Activated CD4-positive, alpha-beta T cell treated with anti-CD3 and anti-CD28 coated beads for 24 hours (primary cell): ENCODE measurements around the gene POMP.
A peak's percentile ranks its signal among the peaks of the same experiment; 100 is the strongest.
"Not testable (repeated sequence)": the region's sequence is repeated elsewhere in the genome, so short reads cannot be mapped to it uniquely, and the experiment has no call there.

Experiments used
- DNase-seq, 2 donors: peaks; one replicate each; pipeline ENCODE4 v3.0.0-alpha.2; 2020; ENCODE audit warnings: low read depth in 2 of 2

POMP gene

DNA sequence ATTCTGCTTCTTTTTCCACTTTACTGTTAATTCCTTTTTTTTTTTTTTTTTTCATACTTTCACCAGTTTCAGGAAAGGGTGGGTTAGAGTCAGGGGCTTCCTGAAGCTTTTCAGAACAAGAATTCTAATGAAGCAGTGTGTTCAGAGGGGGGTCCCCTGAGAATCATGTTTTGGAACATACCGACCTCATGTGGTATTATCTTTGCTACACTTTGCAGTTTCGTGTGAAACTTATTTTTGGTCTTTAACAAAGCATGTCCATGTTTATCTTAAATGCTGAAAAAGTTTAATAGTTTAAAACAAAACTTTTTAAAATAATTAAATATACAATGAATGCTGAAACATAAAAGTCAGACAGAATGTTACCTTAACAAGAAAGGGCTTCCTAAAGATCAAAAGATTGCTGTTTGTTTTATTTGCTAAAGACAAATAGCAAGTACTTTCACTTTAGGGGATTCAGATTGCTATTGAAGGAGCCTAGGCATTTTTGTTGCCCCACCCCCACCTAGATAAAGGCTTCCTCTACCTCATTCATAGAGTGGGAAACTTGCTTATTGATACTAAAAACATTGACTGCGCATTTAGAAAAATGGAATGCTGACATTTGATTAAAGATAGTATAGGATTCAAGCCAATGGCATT is 21.1 kb upstream of the POMP start:
- no peak for DNase-seq

DNA sequence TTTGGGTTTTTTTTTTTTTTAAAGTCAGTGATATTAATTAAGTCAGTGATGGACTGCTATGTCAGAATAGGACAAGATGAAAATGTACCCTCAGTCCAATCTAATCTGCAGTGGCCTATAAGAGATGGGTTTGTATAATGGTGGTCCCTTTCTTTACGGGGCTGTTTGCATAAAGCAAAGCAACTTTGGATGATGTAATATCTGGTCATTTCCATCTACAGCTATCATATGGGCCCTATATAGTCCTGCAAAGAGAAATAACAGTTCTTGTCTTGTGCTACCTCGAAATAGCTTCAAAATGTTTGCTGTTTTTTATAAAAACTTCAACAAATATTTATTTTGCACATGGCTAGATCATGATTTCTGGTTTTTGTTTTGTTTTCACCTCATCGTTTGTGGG is 20.2 kb upstream of the POMP start:
- DNase-seq, result no peak

DNA sequence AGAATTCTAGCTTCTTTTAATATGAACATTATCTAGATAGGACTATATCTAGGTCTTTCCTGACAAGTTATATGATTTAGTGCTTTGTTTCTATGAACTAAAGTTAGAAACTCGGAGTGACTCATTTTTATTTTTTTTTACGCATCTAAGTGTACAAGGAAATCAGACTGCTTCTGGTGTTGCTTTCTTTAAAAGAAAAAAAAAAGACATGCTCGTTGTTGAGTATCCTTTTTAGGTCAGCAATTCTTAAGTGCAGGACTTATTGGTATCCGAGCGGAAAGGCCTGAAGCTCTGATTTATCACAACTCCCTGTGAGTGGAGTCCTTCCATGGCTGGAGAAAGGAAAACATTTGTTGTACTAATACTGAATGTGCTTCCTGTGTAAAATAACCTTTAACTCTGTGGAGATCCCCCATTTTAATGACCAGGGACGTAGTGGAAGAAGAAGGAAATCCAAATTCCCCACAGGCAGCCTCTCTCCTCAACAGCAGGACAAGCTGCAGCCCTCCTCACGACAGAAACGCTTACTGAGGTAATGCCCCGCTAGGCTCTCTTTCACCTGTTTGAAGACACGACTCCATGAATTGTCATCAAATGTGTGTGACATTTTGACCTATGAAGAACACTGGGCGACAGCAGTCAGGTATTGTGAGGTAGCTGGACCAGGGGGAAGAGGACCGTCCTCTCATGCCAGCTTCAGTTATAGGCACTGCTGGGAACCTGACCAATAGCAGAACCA is 17.9 kb upstream of the POMP start:
- no peak for DNase-seq

DNA sequence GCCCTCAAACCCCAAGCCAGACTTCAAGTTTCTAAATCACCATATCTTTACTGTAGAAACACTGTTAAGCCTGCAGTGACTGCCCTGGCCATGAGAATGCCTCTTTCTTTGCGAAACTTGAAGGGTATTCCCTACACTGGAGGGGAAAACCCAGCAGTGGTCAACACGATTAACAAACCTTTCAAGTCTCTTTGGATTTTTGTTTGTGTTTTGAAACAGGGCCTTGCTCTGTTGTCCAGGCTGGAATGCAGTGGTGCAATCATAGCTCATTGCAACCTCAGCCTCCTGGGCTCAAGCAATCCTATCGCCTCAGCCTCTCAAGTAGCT is 17.4 kb upstream of the POMP start:
- no peak for DNase-seq

DNA sequence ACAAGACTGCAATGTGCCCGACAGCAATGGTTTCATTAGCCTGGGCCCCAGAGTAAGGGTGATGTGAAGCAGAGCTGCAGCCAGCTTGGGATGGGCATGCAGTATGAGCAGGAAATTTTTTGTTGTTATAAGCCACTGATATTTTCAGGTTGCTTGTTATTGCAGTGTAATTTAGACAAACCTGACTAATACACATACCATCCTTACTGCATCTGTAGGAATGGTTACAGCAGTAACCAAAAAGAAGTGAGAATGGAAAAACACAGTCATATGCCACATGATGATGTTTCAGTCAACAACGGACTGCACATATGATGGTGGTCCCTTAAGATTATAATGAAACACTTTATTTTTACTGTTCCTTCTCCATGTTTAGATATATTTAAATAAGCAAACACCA is 8.6 kb upstream of the POMP start:
- no peak for DNase-seq

DNA sequence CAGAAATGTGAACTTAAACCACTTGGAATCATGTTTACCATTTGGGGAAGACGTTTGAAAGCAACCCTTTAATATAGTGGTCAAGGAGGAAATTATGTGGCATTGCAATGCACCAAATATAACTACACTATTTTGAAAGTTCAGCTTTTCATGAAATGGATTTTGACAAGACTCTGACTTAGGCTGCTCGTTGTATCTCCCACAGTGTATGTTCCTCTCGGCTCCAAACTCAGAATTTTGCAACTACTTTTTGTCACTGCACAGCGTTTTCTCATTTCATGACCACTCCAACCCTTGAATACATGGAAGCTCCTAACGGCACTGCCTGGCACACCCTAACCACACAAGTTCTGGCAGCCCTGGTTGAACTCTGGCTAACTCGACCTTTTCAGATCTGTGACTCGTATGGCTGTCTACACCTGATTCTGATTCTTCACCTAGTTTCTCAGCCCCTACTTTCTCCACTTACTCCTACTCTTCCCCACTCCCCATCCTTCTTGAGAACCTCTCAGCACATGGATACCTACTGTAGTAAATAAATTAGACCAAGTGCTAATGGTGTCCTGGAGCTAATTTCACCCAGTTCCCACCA is 7.0 kb upstream of the POMP start:
- no peak for DNase-seq

DNA sequence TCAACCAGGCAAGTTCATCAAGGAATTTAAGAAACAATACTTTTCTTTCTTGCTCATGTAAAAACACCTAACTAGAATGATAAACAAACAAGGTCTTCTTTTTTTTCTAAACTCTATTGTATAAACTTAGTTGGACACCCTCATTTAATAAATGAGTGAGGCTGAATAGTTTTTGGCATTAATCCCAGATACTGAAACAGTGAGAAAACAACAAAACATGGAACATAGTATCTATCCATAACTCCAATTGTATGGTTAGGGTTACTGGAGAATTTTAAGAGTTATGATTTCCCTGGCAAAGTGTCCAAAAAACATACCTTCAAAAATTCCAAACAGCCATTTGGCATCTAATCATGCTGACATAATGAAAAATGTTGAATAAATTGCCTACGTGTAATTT is 5.8 kb upstream of the POMP start:
- no peak for DNase-seq

DNA sequence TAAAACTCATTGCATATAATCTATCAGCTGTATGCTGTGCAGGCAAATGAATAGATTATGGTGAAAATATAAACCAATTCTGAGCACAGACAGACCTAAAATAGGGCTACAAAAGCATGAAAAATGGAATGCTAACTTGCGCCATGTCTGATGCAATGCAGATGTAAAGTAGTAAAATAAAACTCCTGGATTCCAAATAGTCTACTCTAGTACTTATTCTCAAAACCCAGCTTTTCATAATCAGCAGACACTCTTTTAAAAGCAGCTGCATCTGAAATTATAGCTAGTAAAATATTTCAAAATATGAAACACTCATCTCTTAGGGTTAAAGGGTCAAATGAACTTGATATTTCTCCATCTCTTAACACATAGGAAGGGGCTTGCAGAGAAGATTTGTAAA is 4.7 kb upstream of the POMP start:
- DNase-seq, result no peak

DNA sequence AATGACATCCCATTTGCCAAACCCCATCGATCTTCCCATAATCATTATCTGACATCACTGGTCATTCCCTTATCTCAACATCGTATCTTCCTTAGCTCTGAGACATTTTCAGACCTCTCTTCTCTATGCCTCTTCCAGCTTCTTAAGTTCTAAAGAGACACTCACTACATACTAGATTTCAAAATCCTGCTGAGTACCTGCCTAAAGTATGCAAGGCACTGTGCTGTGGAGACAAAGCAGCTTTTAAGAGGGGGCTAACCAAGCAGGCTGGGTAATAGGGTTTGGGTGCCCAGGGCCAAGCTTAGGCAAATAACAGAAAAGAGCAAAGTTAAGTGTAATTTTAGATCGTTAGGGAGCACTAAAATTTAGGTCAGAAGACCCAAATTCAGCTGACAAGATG is 3.4 kb upstream of the POMP start:
- DNase-seq, result no peak

DNA sequence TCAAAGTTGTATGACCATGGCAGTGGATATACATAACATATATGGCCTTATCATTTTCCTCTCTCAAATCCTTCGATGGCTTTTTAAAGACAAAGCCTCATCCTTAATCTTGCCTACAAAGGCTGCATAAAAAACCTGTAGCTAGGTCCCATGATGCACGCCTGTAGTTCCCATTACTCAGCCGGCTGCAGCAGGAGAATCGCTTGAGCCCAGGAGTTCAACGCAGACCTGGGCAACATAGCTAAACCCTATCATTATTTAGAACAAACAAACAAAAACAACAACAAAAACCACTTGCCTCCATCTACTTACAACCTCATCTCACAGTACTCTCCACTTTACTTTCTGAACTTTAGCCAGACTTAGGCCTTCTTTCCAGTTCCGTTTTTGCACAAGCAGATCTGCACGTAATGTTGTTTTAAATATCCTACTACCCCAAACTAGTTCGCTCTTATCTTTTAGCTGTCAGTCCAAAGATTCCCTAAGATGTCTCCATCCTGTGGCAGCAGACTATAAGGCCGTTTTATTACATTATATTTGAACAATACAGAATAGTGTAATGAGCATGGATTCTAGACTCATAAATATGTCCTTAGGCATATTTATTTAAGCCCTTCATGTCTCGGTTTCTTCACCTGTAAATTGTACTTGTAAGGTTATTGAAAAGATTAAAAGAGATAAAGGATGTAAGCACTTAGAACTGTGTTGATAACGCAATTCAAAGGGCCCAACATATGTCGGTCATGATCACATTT is 969 bp upstream of the POMP start:
- no peak for DNase-seq

DNA sequence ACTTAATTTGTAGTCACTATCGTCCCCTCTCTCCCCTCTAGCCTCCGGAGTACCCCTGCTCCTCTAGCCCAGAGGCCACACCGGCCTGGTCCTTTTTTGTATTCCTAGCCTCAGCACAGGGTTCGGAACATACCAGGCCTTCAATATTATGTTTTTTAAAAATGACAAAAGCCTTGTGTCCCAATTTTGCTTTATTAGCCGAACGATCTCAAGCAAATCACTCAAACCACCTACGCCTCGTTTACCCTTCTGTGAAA is 463 bp upstream of the POMP start:
- no peak for DNase-seq

DNA sequence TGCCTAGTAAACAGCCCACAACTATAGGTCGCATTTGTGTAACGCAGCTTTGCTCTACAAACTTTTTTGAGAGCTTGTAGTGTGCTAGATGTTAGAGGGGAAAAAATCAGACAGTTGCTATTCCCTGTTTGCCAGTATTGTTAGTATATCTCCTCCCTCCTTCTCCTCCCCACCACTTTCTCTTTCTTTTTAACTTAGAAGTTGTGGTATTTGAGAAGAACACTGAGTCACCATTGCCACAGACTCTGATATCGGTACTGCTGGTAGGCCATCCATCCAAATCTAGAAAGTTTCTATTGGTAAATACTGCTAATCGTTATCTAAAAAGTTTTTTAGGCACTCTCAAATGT is 666 bp downstream of the POMP start:
- peak in 1 of 2 donors; percentile 7 for DNase-seq

DNA sequence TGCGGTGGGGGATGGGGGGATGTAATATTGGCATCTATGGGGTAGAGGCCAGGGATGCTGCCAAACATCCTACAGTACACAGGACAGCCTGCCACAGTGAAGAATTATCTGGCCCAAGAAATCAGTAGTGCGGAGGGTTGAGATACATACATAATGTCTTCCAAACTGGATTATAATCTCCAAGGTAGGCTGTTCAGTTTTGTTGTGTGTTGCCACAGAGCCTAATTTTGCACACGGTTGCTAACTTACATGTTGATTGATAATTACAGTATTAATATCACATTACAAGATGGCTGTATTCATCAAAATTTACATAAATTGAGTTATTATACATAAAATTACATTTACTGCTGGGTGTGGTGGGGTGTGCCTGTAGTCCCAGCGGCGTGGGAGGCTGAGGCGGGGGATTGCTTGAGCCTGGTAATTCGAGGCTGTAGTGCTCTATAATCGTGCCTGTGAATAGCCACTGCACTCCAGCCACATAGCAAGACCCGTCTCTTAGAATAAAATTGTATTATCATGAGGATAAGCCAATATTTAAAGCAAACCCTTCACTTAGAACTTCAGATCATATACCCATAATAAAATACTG is 8.1 kb downstream of the POMP start:
- DNase-seq, result no peak

DNA sequence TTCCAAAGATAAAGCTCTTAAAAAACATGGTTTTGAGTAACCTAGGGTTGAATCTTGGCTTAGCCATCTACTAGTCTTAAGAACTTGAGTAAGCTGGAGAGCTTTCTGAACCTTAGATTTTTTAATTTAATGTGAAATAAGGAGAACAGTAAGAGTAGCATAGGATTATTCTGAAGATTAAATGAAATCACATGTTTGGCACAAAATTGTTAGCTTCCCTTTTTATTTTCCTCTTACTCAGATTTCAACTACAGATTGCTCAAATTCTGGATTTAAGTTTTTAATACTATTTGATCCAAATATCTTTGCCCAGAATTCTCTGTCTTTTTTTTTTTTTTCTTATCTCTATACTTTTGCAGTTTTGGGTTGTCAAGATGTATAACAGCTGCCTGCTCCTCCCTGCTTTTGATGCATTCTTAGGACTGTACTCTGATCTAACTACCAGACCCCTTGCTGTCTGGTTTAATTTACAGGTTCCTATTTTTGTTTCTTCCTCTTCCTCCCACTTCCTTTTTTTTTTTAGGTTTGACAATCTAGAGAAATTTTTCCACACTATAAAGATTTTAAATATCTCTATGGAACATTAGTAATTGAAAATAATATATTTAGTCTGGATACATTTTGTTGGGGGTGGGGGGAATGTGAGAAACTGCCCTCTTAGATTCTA is 12.3 kb downstream of the POMP start:
- no peak for DNase-seq

DNA sequence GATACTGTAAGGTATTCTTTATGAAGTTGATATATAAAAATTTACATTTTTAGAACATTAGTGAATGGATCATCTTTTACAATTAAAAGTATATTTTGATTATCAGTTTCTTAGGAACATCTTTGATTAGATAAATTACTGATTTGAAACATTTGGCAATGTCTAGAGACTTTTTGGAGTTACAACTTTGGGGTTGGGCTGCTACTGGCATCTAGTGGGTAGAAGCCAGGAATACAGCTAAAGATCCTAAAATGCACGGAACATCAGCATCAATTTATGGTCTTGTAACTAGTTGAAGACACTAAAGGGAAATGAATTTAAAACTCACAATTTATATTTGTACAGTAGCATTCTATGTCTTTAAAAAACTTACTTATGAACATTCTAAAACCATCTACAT is 19.9 kb downstream of the POMP start:
- no peak for DNase-seq

DNA sequence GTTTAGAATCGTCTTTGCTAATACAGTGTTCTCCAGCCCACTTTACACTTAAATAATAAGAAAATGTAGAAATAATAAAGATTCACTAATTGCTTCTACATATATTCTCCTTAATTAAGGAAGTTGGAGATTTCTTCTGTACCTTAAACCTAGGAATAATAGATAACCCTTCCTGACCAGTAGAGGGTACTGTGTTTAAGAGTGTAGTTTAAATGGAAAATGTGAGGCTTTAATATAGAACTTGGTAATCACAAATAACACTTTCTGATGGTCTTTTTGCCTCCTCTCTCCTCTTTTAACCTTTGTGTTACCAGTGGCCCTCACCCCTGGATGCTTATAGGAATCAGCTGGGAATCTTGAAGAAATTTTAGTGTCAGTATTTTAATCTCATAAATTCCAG is 20.7 kb downstream of the POMP start:
- DNase-seq, result no peak

DNA sequence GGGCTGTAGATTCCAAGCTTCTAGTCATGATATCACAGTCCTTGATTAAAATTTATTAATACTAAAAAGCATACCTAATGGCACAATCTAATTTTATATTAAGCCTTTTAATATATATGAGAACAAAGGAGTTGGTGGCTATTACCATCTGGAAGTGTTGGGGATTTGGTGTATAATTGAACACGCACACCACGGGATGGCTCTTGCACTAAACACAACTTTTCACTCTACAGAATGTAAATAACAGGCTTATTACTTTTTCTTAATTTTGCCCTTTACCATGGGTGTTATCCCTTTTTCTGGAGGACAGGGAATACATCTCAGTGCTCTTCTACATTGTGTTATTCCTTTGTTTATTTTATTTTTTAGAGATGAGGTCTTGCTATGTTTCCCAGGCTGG is 21.6 kb downstream of the POMP start:
- no peak for DNase-seq

DNA sequence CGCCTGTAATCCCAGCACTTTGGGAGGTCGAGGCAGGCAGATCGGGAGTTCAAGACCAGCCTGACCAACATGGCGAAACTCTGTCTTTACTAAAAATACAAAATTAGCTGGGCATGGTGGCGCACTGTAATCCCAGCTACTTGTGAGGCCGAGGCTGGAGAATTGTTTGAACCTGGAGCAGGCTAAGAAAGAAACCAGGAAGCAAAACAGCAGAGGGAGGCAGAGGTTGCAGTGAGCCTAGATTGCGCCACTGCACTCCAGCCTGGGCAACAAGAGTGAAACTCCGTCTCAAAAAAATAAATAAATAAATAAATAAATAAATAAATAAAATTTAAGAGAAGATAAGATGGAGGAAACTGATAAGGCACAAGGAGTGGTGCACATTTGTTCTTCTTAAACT is 24.2 kb downstream of the POMP start:
- not testable (repeated sequence) for DNase-seq

DNA sequence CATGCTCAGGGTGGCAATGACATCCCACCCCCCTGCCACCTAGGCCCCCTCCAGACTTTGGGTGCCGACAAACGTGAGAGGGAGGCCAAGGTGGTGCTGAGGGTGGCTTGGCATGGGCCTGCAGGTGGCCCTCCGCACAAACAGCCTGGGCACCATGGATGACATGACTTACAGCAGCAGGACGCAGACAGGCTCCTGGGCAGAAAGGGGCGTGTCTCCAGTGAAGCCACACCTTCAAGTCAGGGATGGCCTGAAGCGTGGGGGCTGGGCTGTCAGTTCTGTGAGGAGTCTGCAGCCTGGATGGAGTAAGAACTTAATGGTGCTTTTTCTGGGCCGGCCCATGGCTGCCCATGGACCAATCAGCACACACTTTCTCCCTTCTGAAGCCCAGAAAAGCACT is 25.3 kb downstream of the POMP start:
- no peak for DNase-seq

DNA sequence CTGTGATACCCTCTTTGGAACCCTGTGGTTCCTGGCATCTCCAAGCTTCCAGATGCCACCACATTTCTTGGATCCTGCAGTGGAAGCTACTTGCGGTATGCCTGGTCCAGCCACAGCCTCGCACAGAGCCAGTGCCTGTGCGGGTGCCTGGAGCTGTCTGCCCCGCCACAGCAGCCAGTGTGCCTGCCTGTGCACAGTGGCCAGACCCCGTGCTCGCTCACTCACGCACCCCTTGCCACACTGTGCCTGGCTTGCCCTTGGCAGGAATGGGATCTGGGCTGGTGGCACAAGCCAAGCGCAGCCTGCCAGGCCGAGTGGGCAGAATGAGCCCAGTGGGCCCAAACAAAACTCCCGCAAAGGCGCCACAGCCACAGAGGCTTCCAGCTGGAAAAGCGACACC is 26.2 kb downstream of the POMP start:
- no peak for DNase-seq

DNA sequence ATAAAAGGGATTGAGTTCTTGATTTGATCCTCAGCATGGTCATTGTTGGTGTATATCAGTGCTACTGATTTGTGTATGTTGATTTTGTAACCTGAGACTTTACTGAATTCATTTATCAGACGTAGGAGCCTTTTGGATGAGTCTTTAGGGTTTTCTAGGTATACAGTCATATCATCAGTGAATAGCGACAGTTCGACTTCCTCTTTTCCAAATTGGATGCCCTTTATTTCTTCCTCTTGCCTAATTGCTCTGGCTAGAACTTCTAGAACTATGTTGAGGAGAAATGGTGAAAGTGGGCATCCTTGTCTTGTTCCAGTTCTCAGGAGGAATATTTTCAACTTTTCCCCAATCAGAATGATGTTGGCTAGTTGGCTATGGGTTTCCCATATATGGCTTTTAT is 27.0 kb downstream of the POMP start:
- no peak for DNase-seq
